ENCODE measurements around the gene BCL2L12.

Gene BCL2L12

GRCh38 chr19:49687150-49687549 lies 21.4 kb downstream of the BCL2L12 start:
- no peak for DNase-seq

- no peak for DNase-seq
These were observed 22.0 kb downstream of the BCL2L12 start for GRCh38 chr19:49687566-49688316.

- no peak for DNase-seq
These were observed 22.9 kb downstream of the BCL2L12 start for GRCh38 chr19:49688531-49689132.

- DNase-seq: no peak
These were observed 23.7 kb downstream of the BCL2L12 start, which contains the start of gene ADM5 for GRCh38 chr19:49689133-49690078. Gene ADM5, plus strand, starts transcription at chr19:49689594. Its CDS starts 244 bp downstream, at chr19:49689838.

- no peak for DNase-seq
These were observed 24.4 kb downstream of the BCL2L12 start for GRCh38 chr19:49690079-49690655.

GRCh38 chr19:49690656-49691242 lies 25.0 kb downstream of the BCL2L12 start, which contains the start of gene CPT1C:
Gene CPT1C, plus strand, starts transcription at chr19:49691116. Its CDS starts 1,137 bp downstream, at chr19:49692253.
- peak; percentile 63 for DNase-seq

GRCh38 chr19:49691243-49692146 lies 25.8 kb downstream of the BCL2L12 start:
- DNase-seq: no peak

GRCh38 chr19:49692147-49692506 lies 26.4 kb downstream of the BCL2L12 start:
- no peak for DNase-seq

- no peak for DNase-seq
These were observed 30.4 kb downstream of the BCL2L12 start for GRCh38 chr19:49696115-49696514.

GRCh38 chr19:49696865-49697264 lies 31.1 kb downstream of the BCL2L12 start:
- DNase-seq: no peak

- DNase-seq: no peak
These were observed 33.6 kb downstream of the BCL2L12 start for GRCh38 chr19:49699364-49699763.

- DNase-seq: no peak
These were observed 34.8 kb downstream of the BCL2L12 start for GRCh38 chr19:49700563-49700962.

- no peak for DNase-seq
These were observed 35.6 kb downstream of the BCL2L12 start for GRCh38 chr19:49701271-49701786.

- no peak for DNase-seq
These were observed 39.3 kb downstream of the BCL2L12 start for GRCh38 chr19:49704888-49705642.

- no peak for DNase-seq
These were observed 40.2 kb downstream of the BCL2L12 start for GRCh38 chr19:49705919-49706318.

GRCh38 chr19:49710372-49710951 lies 44.7 kb downstream of the BCL2L12 start:
- DNase-seq: no peak

GRCh38 chr19:49712397-49712859 lies 46.7 kb downstream of the BCL2L12 start:
- no peak for DNase-seq

GRCh38 chr19:49713236-49713845 lies 47.6 kb downstream of the BCL2L12 start:
- DNase-seq: no peak

GRCh38 chr19:49716154-49716553 lies 50.4 kb downstream of the BCL2L12 start:
- no peak for DNase-seq
